HG03159 (cell line): ENCODE measurements around the gene CLTC.

Source experiments
- ATAC-seq: cut with Tn5 transposase; IDR thresholded peaks from one replicate; pipeline ENCODE4 v1.9.1; 2021; ENCODE audit warnings: mild to moderate bottlenecking, moderate library complexity; ENCODE audit not compliant: unreplicated experiment

Gene CLTC

GRCh38 chr17:59678918-59679317, 59.2 kb downstream of the CLTC start:
- ATAC-seq = no peak

GRCh38 chr17:59680314-59680713, 60.6 kb downstream of the CLTC start:
- no peak for ATAC-seq

GRCh38 chr17:59683283-59683682, 63.6 kb downstream of the CLTC start:
- ATAC-seq = no peak

GRCh38 chr17:59684967-59685366, 65.3 kb downstream of the CLTC start:
- no peak for ATAC-seq

GRCh38 chr17:59688008-59688407, 68.3 kb downstream of the CLTC start:
- ATAC-seq = no peak

GRCh38 chr17:59688496-59688895, 68.8 kb downstream of the CLTC start:
- no peak for ATAC-seq

GRCh38 chr17:59693582-59693981, 73.9 kb downstream of the CLTC start:
- no peak for ATAC-seq

GRCh38 chr17:59694344-59694743, 74.6 kb downstream of the CLTC start:
- ATAC-seq = no peak

GRCh38 chr17:59695945-59696681, 76.4 kb downstream of the CLTC start:
- no peak for ATAC-seq

GRCh38 chr17:59696682-59697277, 77.1 kb downstream of the CLTC start:
- no peak for ATAC-seq

- no peak for ATAC-seq
Observed at GRCh38 chr17:59698143-59698542, 78.4 kb downstream of the CLTC start.

- ATAC-seq = no peak
Observed at GRCh38 chr17:59699218-59699617, 79.5 kb downstream of the CLTC start.

GRCh38 chr17:59699786-59700185, 80.1 kb downstream of the CLTC start:
- ATAC-seq = no peak

GRCh38 chr17:59702304-59702703, 82.6 kb downstream of the CLTC start:
- no peak for ATAC-seq

GRCh38 chr17:59707149-59707970, 87.7 kb downstream of the CLTC start, which contains the start of the genes PTRH2 and VMP1:
Gene PTRH2 (minus strand): TSS chr17:59707430. CDS start chr17:59697978, 9,452 bp downstream.
Gene VMP1 (plus strand): TSS chr17:59707654. CDS start chr17:59731447, 23,793 bp downstream.
- peak; percentile 94 for ATAC-seq

GRCh38 chr17:59707971-59708430, 88.3 kb downstream of the CLTC start:
- ATAC-seq = peak; percentile 6

GRCh38 chr17:59711936-59712335, 92.2 kb downstream of the CLTC start:
- no peak for ATAC-seq

GRCh38 chr17:59712862-59713261, 93.2 kb downstream of the CLTC start:
- ATAC-seq = no peak

GRCh38 chr17:59714255-59714654, 94.6 kb downstream of the CLTC start:
- no peak for ATAC-seq

GRCh38 chr17:59716427-59716826, 96.7 kb downstream of the CLTC start:
- ATAC-seq = no peak

- ATAC-seq = no peak
Observed at GRCh38 chr17:59719526-59719925, 99.8 kb downstream of the CLTC start.
